Epithelial cell of proximal tubule (primary cell): Measurements from ENCODE around the gene CCDC160. TPM values are rescaled to one million over a fixed set of nuclear protein-coding genes. Genes with fewer than 3 reads are reported as not detected.
A peak's percentile ranks its signal among the peaks of the same experiment; 100 is the strongest.

Experiments used
- DNase-seq: peaks from one replicate; pipeline ENCODE4 v3.0.0-alpha.2; 2011; ENCODE audit warnings: low read depth
- H3K4me3 ChIP-seq: 2 replicates; pipeline ENCODE4 v1.5.1; 2011; ENCODE audit warnings: low read depth, mild to moderate bottlenecking, low read length
- CTCF ChIP-seq: conservative IDR thresholded peaks from 2 replicates; pipeline ENCODE4 v1.5.1; 2012; ENCODE audit warnings: low read depth, mild to moderate bottlenecking, low read length
- total RNA-seq: library from RNA; depleted of rRNA; stranded (reverse); fragments of >200 nt; gene quantifications from 2 replicates; pipeline ENCODE4 v1.2.3, GENCODE V29; 2015

The CCDC160 gene
- total RNA-seq, 1 donor from 2014 or later: not detected

- no peak overlapping the region for H3K4me3 ChIP-seq
- TF ChIP-seq CTCF: no peak
- no peak for DNase-seq
Measured at GRCh38 chrX:134287346-134287745, 50.4 kb downstream of the CCDC160 start.

GRCh38 chrX:134294548-134294947, 57.6 kb downstream of the CCDC160 start:
- peak; percentile 43 for TF ChIP-seq CTCF
- no peak overlapping the region for H3K4me3 ChIP-seq
- no peak for DNase-seq

Other genes with a start within 250 kb of the CCDC160 start
- gene PHF6, start 136.1 kb downstream of the CCDC160 start, total RNA-seq: 23.2 and 26.7 TPM in 2 replicates
- gene HPRT1, start 223.0 kb downstream of the CCDC160 start, total RNA-seq: 14.8 and 22.1 TPM in 2 replicates